Measurements from ENCODE around the gene MED14. TPM values are rescaled to one million over a fixed set of nuclear protein-coding genes. Genes with fewer than 3 reads are reported as not detected.

MED14 gene
- total RNA-seq, 1 experiment from 2014 or later: 136 TPM

- H3K4me3 Mint-ChIP-seq: no peak overlapping the region
Observed at GRCh38 chrX:40603446-40603845, 131.9 kb downstream of the MED14 start.

More at GRCh38 chrX:40603446-40603845, 131.9 kb downstream of the MED14 start:
- peaks cover 55 to 56% of the 10 kb centered on the region in 2 experiments for H3K9me3 Mint-ChIP-seq
- Histone ChIP-seq H2BK12ac (ENCODE audit: insufficient read length, low read depth, low read length) (no peak overlapping the region), H2BK15ac (ENCODE audit: low read depth, low read length) (no peak overlapping the region), H3K4me1 (ENCODE audit: insufficient read depth, low read length) (no peaks in the 10 kb centered on the region), H3K14ac (ENCODE audit: insufficient read depth, low read length) (no peak overlapping the region), H3K23me2 (ENCODE audit: insufficient read length, low read depth, low read length, poor library complexity, severe bottlenecking) (no peaks in the 10 kb centered on the region), H3K18ac (ENCODE audit: insufficient read length, low read depth, low read length) (no peak overlapping the region), H4K5ac (ENCODE audit: insufficient read length, low read depth, low read length) (no peak overlapping the region), H2AFZ (ENCODE audit: low read length) (no peak overlapping the region), H3K27ac (ENCODE audit: insufficient read length, low read depth, low read length) (no peak overlapping the region), H4K20me1 (ENCODE audit: control insufficient read depth, insufficient read depth, insufficient read length) (no peaks in the 10 kb centered on the region), H3T11ph (ENCODE audit: low read length) (no peak overlapping the region), H2BK20ac (ENCODE audit: low read depth, low read length, poor library complexity, severe bottlenecking) (no peak overlapping the region), H2BK120ac (ENCODE audit: low read depth, low read length, poor library complexity, severe bottlenecking) (no peak overlapping the region), H3K79me2 (ENCODE audit: insufficient read depth, low read length) (no peaks in the 10 kb centered on the region), H3K79me1 (ENCODE audit: insufficient read depth, low read depth, low read length, poor library complexity, severe bottlenecking) (no peaks in the 10 kb centered on the region), H2BK5ac (ENCODE audit: insufficient read length, low read length) (no peak overlapping the region), H3K23ac (ENCODE audit: insufficient read length, low read depth, low read length) (no peak overlapping the region), H3K9me3 (ENCODE audit: control insufficient read depth, low read depth, low read length) (no peaks in the 10 kb centered on the region), H2AK5ac (ENCODE audit: insufficient read length, low read length) (no peak overlapping the region), H4K91ac (ENCODE audit: insufficient read length, low read depth, low read length) (no peak overlapping the region), H4K8ac (replicated peaks; ENCODE audit: insufficient read length, low read depth, low read length) (no peak overlapping the region), H3K27me3 (ENCODE audit: insufficient read depth, low read length) (no peaks in the 10 kb centered on the region), H3K9ac (ENCODE audit: extremely low read depth, insufficient read length, low read length) (no peak overlapping the region), H3K4ac (ENCODE audit: low read depth, low read length) (no peak overlapping the region), H3K56ac (ENCODE audit: insufficient read length, low read depth, low read length) (no peak overlapping the region), H3K4me2 (ENCODE audit: insufficient read depth, insufficient read length, low read length) (no peak overlapping the region)
- H3K27ac Mint-ChIP-seq: no peak overlapping the region
- H3K27me3 Mint-ChIP-seq (ENCODE audit: low read depth): no peaks in the 10 kb centered on the region
- no peak for TF ChIP-seq CTCF (conservative IDR thresholded peaks at IDR 0.05)
- no peak for DNase-seq
- no CpG with 5 or more reads among the region's 6 CpGs for WGBS (ENCODE audit: extremely low coverage, insufficient read length, low lambda C conversion rate)
- peaks cover 13 to 38% (median 32%) of the 10 kb centered on the region in 3 experiments; a peak in 6 of 7 replicates for H3K36me3 Mint-ChIP-seq (ENCODE audit: insufficient read depth in 1 of 3, low read depth in 3 of 3)
- H3K4me1 Mint-ChIP-seq: no peaks in the 10 kb centered on the region

Other genes with a start within 250 kb of the MED14 start
- gene ATP6AP2, start 154.6 kb downstream of the MED14 start, total RNA-seq (2021): 67.5 and 68.3 TPM in 2 replicates
- not detected in 2 replicates for gene MPC1L, start 112.1 kb downstream of the MED14 start, total RNA-seq (2021)
- gene CXorf38, start 88.0 kb downstream of the MED14 start, total RNA-seq (2021): 10.5 and 10.8 TPM in 2 replicates

Measured in H9 (cell line).